HFF-Myc (cell line): ENCODE measurements around the gene TSC1.
"Not testable (repeated sequence)": the region's sequence is repeated elsewhere in the genome, so short reads cannot be mapped to it uniquely, and the experiment has no call there.

ENCODE experiments used
- DNase-seq: peaks from one replicate; pipeline ENCODE4 v3.0.0-alpha.2; 2011; ENCODE audit warnings: low read depth; ENCODE audit errors: extremely low read depth
- H3K4me3 ChIP-seq: replicated peaks from 2 replicates; pipeline ENCODE4 v1.5.1; 2011; ENCODE audit warnings: low read depth, mild to moderate bottlenecking, control low read depth, low read length
- TF ChIP-seq, protein P1 (sequence below): IDR thresholded peaks from 2 replicates; pipeline ENCODE4 v1.5.1; 2012; ENCODE audit warnings: mild to moderate bottlenecking, low read depth, low read length, control low read depth; ENCODE audit errors: missing control alignments

The TSC1 gene

DNA sequence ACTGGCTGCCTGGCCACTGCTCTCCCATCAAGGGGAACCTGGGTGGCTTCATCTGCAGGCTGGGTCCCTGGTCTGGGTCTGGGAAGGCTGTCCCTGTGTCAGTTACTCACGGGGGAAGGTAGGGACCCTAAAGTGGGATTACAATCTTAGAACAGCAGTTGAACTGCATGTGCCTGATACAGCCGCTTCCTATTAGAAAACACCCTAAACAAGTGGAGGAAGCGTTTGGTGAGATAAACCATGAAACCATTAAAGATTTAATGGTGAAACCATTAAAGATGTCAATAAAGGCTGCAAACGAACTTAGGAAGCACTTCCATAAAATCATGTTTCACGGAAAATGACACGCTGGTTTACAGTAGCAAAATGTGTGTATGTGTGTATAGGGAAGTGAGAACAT lies 31.5 kb upstream of the TSC1 start:
- TF ChIP-seq, protein P1, sequence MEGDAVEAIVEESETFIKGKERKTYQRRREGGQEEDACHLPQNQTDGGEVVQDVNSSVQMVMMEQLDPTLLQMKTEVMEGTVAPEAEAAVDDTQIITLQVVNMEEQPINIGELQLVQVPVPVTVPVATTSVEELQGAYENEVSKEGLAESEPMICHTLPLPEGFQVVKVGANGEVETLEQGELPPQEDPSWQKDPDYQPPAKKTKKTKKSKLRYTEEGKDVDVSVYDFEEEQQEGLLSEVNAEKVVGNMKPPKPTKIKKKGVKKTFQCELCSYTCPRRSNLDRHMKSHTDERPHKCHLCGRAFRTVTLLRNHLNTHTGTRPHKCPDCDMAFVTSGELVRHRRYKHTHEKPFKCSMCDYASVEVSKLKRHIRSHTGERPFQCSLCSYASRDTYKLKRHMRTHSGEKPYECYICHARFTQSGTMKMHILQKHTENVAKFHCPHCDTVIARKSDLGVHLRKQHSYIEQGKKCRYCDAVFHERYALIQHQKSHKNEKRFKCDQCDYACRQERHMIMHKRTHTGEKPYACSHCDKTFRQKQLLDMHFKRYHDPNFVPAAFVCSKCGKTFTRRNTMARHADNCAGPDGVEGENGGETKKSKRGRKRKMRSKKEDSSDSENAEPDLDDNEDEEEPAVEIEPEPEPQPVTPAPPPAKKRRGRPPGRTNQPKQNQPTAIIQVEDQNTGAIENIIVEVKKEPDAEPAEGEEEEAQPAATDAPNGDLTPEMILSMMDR, result no peak
- H3K4me3 ChIP-seq, result no peak overlapping the region
- DNase-seq, result no peak

DNA sequence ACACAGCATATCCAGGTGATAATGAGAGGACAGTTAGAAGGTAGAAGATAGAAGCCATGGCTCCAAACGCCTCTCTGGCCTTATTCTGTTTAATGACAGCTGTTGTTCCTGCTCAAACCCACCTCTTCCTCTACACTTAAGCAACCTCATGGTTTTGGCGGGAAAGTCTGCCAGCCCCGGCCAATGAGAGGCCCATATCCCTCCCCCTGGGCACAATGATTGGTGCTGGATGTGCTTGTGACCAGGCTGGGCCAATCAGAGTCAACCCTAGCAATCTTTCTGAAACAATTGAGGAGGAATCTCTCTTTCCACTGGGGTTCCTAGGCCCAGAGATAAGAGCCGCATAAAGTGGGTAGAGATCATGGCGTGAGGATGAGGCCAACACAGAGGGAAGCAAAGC lies 29.3 kb upstream of the TSC1 start:
- TF ChIP-seq, protein P1, result no peak
- no peak for DNase-seq
- H3K4me3 ChIP-seq, result no peak overlapping the region

DNA sequence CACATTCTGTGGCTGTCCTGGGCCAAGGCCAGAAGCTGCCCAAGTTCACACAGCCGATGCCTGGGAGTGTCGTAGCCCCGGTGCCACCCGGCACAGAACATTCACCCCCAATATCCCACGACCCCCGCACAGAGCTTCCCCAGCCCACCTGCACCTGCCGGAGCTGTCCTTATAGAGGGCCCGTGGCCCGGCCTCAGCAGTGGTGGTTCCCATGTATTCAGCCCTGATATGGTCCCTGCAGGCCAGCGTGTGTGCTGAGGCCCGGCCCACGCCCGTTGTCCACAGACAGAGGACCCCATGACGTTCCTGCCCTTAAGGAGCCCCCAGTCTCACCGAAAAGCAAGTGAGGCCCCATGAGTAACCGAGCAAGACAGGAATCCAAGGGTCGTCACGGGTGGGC lies 28.8 kb upstream of the TSC1 start:
- no peak for DNase-seq
- TF ChIP-seq, protein P1, result no peak
- H3K4me3 ChIP-seq, result no peak overlapping the region

DNA sequence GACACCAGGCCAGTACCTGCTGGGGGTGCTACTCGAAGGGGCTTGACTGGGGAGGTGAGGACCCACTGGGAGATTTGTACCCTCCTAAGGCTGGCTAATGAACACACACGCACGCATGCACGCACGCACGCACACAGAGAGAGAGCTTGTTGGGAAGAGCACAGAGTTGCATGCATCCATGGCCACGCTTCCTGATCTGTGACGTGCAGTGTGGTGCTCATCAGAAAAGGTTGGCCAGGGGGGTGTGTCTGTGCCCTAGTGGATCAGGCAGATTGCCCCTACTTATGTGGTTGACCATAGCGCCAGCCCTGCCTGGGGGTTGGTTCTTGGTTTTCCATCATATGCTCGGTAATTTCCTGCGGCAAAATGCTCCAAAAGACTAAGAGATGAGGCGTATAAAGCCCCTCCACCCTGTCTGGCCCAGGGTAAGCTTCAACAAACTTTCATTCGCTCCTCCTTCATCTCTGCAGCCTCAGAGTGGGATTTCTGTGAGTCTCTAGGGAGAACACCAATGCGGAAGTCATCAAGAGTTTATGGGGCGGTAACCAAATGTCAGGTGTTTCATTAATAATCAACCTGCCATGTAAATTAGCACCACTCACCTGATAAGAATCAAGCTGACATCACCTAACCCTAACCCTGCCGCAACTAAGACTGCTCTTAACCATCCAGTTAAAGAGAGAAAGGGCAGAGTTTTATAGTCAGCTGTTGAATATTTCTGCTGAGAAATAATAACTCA lies 26.1 kb upstream of the TSC1 start:
- TF ChIP-seq, protein P1, result no peak
- no peak for DNase-seq
- no peak overlapping the region for H3K4me3 ChIP-seq

DNA sequence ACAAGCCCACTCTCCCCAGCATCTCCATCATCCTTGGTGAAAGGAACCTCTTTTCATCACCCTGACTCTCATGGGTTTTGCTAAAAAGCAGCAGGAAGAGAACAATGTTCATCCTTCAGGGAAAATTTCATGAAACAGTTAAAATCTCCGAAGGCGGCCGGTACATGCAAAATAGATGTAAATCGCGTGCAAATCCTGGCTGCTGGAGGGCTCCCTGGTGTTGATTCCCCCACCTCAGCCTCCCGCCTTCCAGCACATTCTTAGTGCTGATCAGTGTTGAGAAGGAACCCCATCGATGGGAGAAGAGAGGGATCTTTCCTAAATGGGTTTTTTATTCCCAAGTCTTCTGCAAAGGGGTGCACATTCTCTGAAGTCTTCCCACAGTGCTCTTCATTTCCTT lies 25.4 kb upstream of the TSC1 start:
- no peak for DNase-seq
- TF ChIP-seq, protein P1, result no peak
- H3K4me3 ChIP-seq, result no peak overlapping the region

DNA sequence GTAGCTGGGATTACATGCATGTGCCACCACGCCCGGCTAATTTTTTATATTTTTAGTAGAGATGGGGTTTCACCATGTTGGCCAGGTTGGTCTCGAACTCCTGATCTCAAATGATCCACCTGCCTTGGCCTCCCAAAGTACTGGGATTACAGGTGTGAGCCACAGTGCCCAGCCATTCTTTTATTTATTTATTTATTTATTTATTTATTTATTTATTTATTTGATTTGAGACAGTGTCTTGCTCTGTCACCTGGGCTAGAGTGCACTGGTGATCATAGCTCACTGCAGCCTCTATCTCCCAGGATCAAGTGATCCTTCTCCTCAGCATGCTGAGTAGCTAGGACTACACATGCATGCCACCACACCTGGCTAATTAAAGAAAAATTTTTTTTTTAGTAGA lies 23.5 kb upstream of the TSC1 start:
- not testable (repeated sequence) for DNase-seq, H3K4me3 ChIP-seq

DNA sequence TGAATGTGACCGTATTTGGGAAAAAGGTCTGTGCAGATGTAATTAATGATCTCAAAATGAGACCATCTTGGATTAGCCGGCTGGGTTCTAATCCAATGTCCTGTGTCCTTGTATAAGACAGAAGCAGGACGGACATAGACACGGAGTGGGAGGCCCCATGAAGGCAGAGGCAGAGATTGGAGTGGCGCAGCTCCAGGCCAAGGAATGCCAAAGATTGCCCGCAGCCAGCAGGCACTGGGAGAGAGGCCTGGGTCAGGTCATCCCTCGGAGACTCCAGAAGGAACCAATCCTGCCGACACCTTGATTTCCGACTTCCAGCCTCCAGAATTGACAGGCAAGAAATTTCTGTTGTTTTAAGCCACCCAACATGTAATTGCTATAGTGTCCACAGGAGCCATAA lies 21.1 kb upstream of the TSC1 start:
- DNase-seq, result no peak
- no peak overlapping the region for H3K4me3 ChIP-seq
- TF ChIP-seq, protein P1, result no peak
